ENCODE measurements around the gene PPTC7. TPM values are rescaled to one million over a fixed set of nuclear protein-coding genes. Genes with fewer than 3 reads are reported as not detected.
"Not testable (repeated sequence)": the region's sequence is repeated elsewhere in the genome, so short reads cannot be mapped to it uniquely, and the experiment has no call there.

The PPTC7 gene
- total RNA-seq, 4 donors from 2014 or later: 27.6 to 85.8 (median 58.4) TPM

DNA sequence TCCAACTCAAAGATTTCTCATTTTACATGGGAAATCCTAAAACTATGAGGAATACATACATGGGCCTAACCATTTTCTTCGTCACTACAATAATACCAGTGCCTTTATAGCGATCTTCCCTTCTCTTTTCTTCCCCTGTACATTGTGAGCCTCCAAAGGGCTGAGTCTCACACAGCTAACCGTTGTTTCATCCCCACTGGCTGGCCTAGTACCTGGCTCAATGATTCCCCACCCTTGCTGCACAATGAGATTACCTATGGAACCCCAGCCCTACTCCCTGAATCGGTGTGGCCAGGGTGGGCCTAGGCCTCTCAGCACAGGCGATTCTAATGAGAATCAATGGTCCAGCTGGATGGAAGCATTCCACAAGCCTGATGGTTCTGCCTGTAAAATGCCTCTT lies 16.1 kb downstream of the PPTC7 start:
- DNase-seq (no peak), ATAC-seq (no peak)
- Histone ChIP-seq H3K27me3 (no peaks in the 10 kb centered on the region), H3K9me3 (peaks cover 0 to 5% (median 2%) of the 10 kb centered on the region in 3 donors), H3K4me1 (peaks cover 61 to 68% of the 10 kb centered on the region in 2 donors), H3K36me3 (no peaks in the 10 kb centered on the region), H3K4me3 (no peak overlapping the region), H3K27ac (peak overlapping the region; percentile 72 to 95 (median 88))
- intact Hi-C loops (cut with DNase I; ENCODE audit: low total_unique reads): no loop called here
- TF ChIP-seq POLR2A (IDR thresholded peaks at IDR 0.05): no peak
- TF ChIP-seq, protein P1, sequence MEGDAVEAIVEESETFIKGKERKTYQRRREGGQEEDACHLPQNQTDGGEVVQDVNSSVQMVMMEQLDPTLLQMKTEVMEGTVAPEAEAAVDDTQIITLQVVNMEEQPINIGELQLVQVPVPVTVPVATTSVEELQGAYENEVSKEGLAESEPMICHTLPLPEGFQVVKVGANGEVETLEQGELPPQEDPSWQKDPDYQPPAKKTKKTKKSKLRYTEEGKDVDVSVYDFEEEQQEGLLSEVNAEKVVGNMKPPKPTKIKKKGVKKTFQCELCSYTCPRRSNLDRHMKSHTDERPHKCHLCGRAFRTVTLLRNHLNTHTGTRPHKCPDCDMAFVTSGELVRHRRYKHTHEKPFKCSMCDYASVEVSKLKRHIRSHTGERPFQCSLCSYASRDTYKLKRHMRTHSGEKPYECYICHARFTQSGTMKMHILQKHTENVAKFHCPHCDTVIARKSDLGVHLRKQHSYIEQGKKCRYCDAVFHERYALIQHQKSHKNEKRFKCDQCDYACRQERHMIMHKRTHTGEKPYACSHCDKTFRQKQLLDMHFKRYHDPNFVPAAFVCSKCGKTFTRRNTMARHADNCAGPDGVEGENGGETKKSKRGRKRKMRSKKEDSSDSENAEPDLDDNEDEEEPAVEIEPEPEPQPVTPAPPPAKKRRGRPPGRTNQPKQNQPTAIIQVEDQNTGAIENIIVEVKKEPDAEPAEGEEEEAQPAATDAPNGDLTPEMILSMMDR (IDR thresholded peaks at IDR 0.05 in 4 of 5, conservative IDR thresholded peaks at IDR 0.05 in 1 of 5): no peak
- in situ Hi-C loops (cut with MboI; ENCODE audit: low sequenced_read_pairs in 4 of 4): no loop called here

DNA sequence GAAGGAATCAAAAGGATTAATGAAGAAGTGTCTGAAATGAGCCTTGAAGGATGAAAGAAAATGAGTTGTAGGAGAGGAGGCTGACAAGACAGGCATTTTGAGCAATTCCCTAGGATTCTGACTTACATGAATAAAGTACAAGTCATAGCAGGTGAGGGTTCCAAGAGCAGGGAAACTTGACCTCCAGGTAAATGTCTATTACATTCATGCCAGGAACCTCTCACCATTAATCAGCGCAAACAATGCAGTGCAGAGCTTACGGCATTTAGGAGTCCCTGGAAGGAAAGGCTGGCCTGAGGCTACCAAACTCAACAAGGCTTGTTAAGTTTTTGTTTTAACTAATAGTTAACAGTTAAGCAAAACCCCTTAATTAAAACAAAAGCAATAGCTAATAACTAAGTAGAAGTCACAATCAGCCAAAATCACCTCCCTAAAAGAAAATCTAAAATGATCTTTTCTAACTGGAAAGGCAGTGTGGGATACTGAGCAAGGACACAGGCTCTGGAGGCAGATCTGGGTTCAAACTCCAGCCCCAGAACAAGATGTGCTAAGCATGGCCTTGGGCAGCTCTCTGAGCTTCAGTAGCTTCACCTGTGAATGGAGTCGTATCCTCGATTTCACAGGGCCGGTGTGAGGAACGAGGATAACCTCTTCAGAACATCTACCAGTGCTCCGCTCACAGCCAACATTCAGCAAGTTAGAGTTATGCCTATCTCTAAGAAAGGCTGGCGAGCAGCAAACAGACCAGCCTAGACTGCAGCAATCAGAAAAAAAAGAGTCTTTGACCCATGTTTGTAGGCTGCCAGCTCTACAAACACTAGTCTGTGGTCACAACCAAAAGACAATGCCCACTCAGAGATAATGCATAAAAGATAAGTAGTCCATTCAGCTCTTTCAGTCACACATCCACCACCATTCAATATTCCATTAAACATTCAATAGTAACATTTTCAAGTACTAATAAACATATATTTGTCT lies 16.9 kb downstream of the PPTC7 start:
- H3K27me3 ChIP-seq: no peaks in the 10 kb centered on the region
- H3K4me3 ChIP-seq: peak overlapping the region in 1 of 4 donors; percentile 22
- H3K27ac ChIP-seq: peak overlapping the region; percentile 72 to 95 (median 88)
- in situ Hi-C loops (cut with MboI; ENCODE audit: low sequenced_read_pairs in 4 of 4) (no loop called here), intact Hi-C loops (cut with DNase I; ENCODE audit: low total_unique reads) (no loop called here)
- no peaks in the 10 kb centered on the region for H3K36me3 ChIP-seq
- TF ChIP-seq, protein P1 (IDR thresholded peaks at IDR 0.05 in 4 of 5, conservative IDR thresholded peaks at IDR 0.05 in 1 of 5): no peak
- TF ChIP-seq POLR2A (IDR thresholded peaks at IDR 0.05): no peak
- ATAC-seq (peak in 1 of 2 donors; percentile 8), DNase-seq (no peak)
- peaks cover 67 to 76% of the 10 kb centered on the region in 2 donors for H3K4me1 ChIP-seq
- H3K9me3 ChIP-seq: no peaks in the 10 kb centered on the region

DNA sequence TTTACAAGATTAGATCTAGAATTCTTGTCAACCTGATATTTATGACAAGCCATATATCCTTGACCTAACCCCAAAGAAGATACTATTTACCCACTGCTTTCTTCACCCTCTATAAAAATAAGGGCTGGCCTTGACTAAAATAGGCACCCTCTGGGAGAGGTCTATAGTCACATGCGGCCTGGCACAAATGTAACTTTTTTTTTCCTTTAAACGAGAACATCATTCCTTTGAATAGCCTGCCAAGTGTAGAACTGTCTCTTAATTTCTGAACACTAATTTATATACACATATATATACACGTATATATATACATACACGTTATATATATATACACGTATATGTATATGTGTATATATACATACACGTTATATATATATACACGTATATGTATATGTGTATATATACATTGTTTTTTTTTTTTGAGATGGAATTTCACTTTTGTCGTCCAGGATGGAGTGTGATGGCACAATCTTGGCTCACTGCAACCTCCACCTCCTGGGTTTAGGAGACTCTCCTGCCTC lies 18.6 kb downstream of the PPTC7 start:
- no peak for TF ChIP-seq POLR2A (IDR thresholded peaks at IDR 0.05)
- intact Hi-C loops (cut with DNase I; ENCODE audit: low total_unique reads): no loop called here
- Histone ChIP-seq H3K36me3 (no peaks in the 10 kb centered on the region), H3K27ac (peak overlapping the region; percentile 72 to 95 (median 88)), H3K9me3 (no peaks in the 10 kb centered on the region), H3K27me3 (no peaks in the 10 kb centered on the region), H3K4me1 (peaks cover 82 to 85% of the 10 kb centered on the region in 2 donors), H3K4me3 (peak overlapping the region in 1 of 4 donors; percentile 2)
- DNase-seq: no peak
- ATAC-seq: peak; percentile 37 to 58
- in situ Hi-C loops (cut with MboI; ENCODE audit: low sequenced_read_pairs in 4 of 4): no loop called here

DNA sequence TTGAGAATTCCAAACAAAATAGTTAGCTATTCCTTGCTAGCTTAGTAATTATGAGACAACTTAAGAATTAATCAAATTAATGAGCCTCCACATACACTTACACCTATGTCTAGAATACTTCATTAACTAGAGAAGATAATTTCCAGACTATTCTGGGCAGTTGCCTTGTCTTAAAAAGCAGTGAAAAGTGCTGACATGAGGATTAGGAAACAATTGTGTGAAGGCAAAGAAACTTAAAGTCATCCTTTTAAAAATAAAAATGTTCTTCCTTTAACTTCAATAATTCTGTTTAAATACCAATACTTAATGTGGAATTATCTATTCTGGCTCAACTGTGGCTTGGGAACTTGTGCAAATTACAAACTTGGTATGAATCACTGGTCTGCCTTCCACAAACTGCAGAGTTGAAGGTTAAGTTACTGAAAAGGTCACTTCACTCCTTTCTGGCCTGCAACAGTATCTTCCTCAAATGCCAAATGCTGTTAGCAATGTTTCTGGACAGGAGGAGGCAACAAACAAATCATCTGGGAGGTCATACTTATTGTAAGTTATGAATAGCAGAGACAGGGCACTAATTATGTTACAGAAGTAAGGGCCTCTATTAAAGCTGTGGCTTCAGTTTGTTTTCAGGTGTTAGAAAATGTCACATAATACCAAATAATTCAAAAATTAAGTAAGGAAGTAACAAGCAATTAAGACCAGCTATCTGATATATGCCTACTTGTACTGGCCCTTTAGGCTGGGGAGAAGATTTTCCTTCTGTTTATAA lies 19.2 kb downstream of the PPTC7 start:
- no peaks in the 10 kb centered on the region for H3K9me3 ChIP-seq
- peak in 1 of 2 donors; percentile 48 for DNase-seq
- in situ Hi-C loops (cut with MboI; ENCODE audit: low sequenced_read_pairs in 4 of 4): no loop called here
- intact Hi-C loops (cut with DNase I; ENCODE audit: low total_unique reads): no loop called here
- peak; percentile 93 to 95 for ATAC-seq
- peak overlapping the region; percentile 72 to 95 (median 88) for H3K27ac ChIP-seq
- peaks cover 86 to 89% of the 10 kb centered on the region in 2 donors for H3K4me1 ChIP-seq
- no peaks in the 10 kb centered on the region for H3K36me3 ChIP-seq
- no peaks in the 10 kb centered on the region for H3K27me3 ChIP-seq
- TF ChIP-seq POLR2A (IDR thresholded peaks at IDR 0.05): no peak
- TF ChIP-seq, protein P1 (IDR thresholded peaks at IDR 0.05 in 4 of 5, conservative IDR thresholded peaks at IDR 0.05 in 1 of 5): no peak
- H3K4me3 ChIP-seq: peak overlapping the region in 1 of 4 donors; percentile 2

DNA sequence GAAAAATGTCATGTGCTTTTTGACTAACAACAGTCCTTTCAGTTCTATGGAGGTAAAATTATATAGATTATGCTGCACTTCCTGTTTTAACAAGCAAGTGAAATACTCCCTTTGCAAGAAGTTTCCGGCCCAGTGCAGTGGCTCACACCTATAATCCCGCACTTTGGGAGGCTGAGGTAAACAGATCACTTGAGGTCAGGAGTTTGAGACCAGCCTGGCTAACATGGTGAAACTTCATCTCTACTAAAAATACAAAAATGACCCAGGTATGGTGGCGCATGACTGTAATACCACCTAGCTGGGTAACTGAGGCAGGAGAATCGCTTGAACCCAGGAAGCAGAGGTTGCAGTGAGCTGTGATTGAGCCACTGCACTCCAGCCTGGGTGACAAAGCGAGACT lies 20.7 kb downstream of the PPTC7 start:
- Histone ChIP-seq H3K4me1 (peaks cover 83 to 89% of the 10 kb centered on the region in 2 donors), H3K27ac (peak overlapping the region; percentile 72 to 95 (median 88))
- ATAC-seq; H3K4me3 ChIP-seq; H3K9me3 ChIP-seq; H3K36me3 ChIP-seq; H3K27me3 ChIP-seq; in situ Hi-C loops (cut with MboI; ENCODE audit: low sequenced_read_pairs in 4 of 4); DNase-seq; intact Hi-C loops (cut with DNase I; ENCODE audit: low total_unique reads): not testable (repeated sequence)
